Measurements from ENCODE around the gene PRR14.

Gene PRR14

DNA sequence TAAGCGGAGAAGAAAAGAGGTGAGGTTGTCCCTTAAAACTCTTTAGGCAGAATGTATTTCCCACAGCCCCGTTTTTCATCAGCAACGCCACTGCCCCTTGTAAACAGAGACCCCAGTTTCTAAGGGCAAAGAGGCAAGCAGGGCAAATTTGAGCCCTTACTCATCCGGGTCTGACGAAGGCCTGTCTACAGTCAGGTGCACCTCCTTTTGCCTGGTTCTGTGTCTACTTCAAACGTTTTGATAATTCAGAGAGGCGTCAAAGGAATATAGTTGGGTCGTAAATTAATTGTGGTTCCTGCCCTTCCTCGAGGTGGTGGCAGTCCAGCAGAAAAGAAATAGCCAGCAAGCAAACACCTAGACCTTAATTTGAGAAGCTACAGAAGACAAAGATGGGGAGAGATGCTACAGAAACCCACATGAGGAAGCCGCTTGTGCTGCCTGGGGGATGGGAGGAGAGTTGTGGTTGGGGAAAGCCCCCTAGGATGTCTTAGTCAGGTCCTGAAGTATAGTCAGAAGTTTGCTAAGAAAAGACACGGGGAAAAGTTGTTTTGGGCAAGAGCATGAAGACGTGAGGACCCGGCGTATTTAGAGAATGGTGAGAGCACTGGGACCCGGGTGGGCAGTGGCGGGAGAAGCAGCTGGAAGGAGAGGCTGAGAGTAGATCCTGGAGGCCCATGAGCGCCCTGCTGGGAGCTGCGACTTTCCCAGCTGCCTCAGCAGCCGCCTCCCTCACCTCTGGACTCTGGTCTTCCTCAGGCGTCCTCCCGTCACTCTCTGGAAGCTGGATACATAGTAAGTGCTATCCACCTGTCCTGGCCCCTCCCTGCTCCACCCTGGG lies 9.9 kb downstream of the PRR14 start:
- no peak for FAIRE-seq

- no peak for FAIRE-seq
These were observed 11.7 kb downstream of the PRR14 start for GRCh38 chr16:30662449-30662848.

DNA sequence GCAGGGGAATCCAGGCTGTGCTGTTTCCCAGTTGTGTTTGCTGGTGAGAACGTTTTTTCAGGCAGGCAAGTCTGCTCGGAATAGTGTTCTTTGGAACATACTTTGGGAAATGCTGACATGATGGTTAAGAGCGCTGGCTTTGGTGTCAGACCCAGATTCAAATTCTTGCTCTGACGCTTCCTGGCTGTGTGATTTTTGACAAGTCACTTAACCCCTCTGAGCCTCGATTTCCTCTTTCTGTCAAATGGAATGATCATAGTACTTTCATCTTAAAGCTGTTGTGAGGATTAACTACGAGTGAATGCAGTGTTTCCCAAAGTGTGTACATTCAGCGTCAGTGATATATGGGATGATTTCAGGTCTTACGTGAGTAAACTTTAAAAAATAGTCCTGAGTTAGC lies 12.3 kb downstream of the PRR14 start:
- FAIRE-seq: no peak

DNA sequence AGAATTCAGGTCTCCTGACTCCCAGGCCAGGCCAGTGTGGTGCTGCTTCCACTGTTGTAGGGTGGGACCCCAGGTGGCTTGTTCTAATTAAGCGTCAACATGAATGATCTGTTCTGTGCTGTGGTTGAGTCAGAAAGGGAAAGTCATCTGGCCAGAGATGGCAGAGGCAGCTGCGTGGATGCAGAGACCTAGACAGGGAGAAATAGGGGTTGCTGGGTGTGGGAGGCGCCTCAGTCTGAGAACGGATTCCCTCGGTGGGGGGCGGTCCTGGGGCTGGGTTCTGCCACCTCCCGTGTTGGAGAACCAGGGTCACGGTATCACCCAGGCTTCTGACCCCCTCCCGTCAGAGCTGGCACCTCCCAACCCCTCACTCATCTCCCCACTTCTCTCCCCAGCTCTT lies 13.1 kb downstream of the PRR14 start:
- FAIRE-seq: no peak

DNA sequence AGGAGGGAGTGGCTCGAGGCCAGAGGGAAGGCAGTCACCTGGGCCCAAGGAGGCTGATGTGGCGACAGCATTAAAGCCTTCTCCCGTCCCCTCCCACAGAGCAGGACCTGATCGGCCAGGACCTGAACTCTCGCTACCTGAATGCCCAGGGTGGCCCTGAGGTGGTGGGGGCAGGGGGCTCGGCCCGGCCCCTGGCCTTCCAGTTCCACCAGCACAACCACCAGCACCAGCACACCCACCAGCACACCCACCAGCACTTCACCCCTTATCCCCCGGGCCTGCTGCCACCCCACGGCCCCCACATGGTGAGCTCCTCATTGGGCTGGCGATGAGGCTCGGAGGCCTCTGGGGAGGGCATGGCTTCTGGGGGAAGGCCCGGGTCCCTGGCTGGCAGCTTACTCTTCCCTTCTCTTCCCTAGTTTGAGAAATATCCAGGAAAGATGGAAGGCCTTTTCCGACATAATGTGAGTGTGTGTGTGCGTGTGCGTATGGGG lies 13.9 kb downstream of the PRR14 start:
- no peak for FAIRE-seq

DNA sequence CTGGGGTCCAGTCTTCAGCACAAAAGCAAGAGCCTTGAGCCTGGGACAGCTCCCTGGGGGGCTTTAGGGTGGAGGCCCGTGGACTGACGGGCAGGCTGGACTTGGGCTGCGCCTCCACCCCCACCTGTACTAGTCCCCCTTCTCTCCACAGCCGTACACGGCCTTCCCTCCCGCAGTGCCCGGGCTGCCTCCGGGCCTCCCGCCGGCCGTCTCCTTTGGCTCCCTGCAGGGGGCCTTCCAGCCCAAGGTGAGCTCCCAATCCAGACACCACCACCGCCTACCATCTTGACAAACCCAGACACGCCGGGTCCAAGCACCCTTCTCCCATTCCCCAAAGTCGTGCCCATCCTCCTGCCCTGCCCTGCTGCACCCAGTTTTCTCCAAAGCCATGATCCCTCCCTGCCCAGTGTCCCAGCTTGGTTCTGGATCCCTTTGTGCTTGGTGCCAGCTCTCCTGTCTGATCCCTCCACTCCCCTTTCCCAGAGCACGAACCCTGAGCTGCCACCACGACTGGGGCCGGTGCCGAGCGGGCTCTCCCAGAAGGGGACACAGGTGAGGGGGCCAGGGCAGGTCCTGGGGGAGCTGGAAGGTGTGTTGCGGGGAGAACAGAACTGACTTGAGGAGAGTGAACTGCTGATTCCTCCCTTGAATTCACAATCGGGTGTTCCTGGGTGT lies 14.5 kb downstream of the PRR14 start:
- no peak for FAIRE-seq

GRCh38 chr16:30665830-30666190 lies 15.1 kb downstream of the PRR14 start:
- FAIRE-seq: no peak

DNA sequence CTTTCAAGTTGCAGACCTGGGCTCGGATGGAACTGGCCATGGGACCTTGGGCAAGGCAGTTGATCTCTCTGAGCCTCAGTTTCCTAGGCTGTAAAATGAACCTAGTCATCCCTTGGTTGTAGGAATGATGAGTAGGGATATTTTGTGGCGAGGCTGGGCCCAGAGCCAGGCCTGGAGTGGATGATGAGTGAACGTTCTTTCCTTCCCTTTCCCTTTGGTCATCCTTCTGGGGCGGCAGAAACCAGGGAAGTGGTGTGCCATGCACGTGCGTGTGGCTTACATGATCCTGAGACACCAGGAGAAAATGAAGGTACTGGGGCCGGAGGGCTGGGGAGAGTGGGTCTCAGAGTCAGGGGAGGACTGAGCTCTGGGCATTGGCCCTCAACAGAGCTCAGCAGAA lies 15.9 kb downstream of the PRR14 start:
- no peak for FAIRE-seq

DNA sequence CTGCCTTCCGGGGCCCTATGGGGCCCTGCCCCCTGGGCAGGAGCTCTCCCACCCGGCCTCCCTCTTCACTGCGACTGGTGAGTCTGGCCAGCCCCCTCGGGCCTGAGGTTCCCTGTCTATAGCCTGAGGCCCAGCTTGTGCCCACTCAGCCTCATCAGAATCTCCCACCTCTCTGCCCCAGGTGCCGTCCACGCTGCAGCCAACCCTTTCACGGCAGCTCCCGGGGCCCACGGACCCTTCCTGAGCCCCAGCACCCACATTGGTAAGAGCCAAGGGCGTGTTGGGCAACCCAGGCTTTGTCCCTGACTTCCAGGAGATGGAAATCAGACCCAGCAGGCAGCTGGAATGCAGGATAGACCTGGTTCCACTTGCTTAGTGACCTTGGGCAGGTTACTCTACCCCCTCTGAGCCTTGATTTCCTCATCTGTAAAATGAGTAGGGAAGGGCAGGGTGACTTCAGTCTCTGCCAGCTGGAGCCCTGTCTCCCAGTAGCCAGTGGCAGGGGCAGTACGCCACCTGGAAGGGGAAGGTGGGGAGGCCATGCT lies 16.7 kb downstream of the PRR14 start:
- FAIRE-seq: no peak

DNA sequence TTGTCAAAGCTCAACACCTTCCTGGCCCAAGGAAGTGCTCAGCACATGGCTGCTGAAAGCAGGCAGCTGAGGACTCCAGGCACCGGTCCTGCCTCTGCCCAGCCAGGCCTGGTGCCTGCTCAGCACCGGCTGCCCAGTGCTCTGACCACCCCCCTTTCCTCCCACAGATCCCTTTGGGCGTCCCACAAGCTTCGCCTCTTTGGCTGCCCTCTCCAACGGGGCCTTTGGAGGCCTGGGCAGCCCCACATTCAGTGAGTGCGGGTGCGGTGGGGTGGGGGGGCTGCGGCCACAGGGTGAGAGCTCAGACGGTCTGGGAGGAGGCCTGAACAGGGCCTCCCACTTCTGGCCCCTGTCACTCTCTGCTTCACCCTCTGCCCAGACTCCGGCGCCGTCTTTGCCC lies 17.6 kb downstream of the PRR14 start:
- FAIRE-seq: no peak

GRCh38 chr16:30669026-30669902 lies 18.5 kb downstream of the PRR14 start:
- no peak for FAIRE-seq

GRCh38 chr16:30669903-30670824 lies 19.4 kb downstream of the PRR14 start:
- FAIRE-seq: no peak

- no peak for FAIRE-seq
These were observed 24.4 kb downstream of the PRR14 start for GRCh38 chr16:30675143-30675542.

DNA sequence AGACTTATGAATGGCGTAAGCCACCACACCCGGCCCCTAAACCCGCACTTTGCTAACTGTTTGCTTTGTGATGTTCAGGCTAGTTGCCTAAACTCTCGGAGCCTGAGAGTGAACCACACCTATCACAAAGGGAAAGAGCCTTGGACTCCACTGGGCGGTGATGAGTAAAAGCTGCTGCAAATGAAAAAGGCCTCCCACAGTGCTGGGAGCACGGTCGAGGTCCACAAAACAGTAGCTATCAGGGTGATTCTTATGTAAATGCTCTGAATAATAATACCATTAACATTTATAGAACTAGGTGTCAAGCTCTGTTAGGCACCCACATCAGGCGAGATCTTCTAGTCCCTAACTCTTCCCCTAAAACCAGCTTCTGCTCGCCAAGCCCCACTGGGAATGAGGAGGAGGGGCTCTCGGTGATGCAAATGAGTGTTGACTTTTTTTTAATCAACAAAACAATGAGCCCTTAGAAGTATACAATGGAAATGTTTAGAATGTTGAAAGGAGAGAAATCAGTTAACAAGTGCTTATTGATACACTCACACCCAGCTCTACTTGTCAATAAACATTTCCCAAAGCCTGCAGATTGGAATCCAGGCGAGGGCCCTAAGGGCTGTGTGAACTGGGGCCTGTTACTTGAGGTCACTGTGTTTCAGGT lies 27.3 kb downstream of the PRR14 start:
- no peak for FAIRE-seq

DNA sequence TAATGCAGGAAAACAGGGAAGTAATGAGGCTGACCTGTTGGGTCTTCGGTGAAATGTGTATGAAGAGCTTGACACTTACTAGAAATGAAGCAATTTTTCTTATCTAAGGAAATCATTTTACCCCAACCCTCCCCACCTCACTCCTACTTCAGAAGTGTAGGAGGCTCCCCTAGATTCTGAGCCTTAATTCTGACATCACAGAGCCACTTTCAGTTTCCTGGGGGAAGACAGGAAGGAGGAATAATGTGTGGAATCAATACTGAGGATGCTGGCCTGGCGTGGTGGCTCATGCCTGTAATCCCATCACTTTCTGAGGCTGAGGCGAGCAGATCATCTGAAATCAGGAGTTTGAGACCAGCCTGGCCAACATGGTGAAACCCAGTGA lies 27.8 kb downstream of the PRR14 start:
- FAIRE-seq: no peak

DNA sequence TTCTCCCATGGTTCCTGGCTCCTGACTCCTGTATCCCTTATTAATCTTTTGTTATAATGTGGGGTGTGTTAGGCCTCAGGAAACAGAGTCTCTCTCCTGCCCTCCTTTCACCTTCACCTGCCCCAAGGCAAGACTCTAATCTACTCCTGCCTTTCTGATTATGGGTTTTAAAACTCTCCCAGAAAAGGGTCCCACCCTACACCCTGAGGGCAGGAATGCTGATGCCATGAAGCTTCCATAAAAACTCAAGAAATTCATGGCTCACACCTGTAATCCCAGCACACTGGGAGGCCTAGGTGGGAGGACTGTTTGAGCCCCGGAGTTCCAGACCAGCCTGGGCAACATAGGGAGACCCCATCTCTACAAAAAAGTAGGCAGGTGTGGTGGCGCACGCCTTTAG lies 29.6 kb downstream of the PRR14 start:
- no peak for FAIRE-seq

GRCh38 chr16:30688701-30689100 lies 37.9 kb downstream of the PRR14 start:
- FAIRE-seq: no peak

GRCh38 chr16:30691907-30692306 lies 41.1 kb downstream of the PRR14 start:
- no peak for FAIRE-seq

GRCh38 chr16:30692396-30693064 lies 41.8 kb downstream of the PRR14 start:
- FAIRE-seq: no peak

GRCh38 chr16:30694926-30695693 lies 44.4 kb downstream of the PRR14 start:
- no peak for FAIRE-seq
